IMR-90 (cell line): ENCODE data around the gene CUL7. TPM values are rescaled to one million over a fixed set of nuclear protein-coding genes. Genes with fewer than 3 reads are reported as not detected.

ENCODE experiments used
- ATAC-seq: fragments of 200-7000 bp; cut with Tn5 transposase; 2 replicates; pipeline ENCODE4 v1.9.1; 2020; ENCODE audit warnings: low read depth, mild to moderate bottlenecking, moderate library complexity
- BruUV-seq: library from RNA; stranded (reverse); fragments of 400-500 nt; replicated peaks from 2 replicates; lab custom pipeline; 2021; lab: Mats Ljungman, UMichigan
- CTCF ChIA-PET: fragments of 300-600 bp; formaldehyde crosslinking; extraction: SDS; loops from one replicate; lab custom pipeline; 2021; ENCODE audit warnings: antibody characterized with exemption; lab: Yijun Ruan, JAX
- POLR2A ChIA-PET: fragments of 300-600 bp; sonication (Branson Sonifier 250); formaldehyde crosslinking; loops from one replicate; lab custom pipeline; 2022; ENCODE audit warnings: antibody characterized with exemption; ENCODE audit not compliant: unreplicated experiment; lab: Charles Lee
- DNase-seq: peaks from one replicate; pipeline ENCODE4 v3.0.0; 2013
- H2AFZ ChIP-seq: replicated peaks from 2 replicates; pipeline ENCODE3; 2013; ENCODE audit warnings: low read length, mild to moderate bottlenecking; ENCODE audit not compliant: poor library complexity
- H2AK5ac ChIP-seq: 2 replicates; pipeline ENCODE4 v1.6.1; 2013; ENCODE audit warnings: low read depth, low read length, inconsistent platforms
- H2AK9ac ChIP-seq: replicated peaks from 2 replicates; pipeline ENCODE3; 2013; ENCODE audit warnings: mild to moderate bottlenecking, low read depth, low read length, moderate library complexity; ENCODE audit not compliant: poor library complexity
- H2BK120ac ChIP-seq: 2 replicates; pipeline ENCODE4 v1.6.1; 2013; ENCODE audit warnings: low read depth, low read length, inconsistent platforms
- H2BK15ac ChIP-seq: 3 replicates; pipeline ENCODE4 v1.6.1; 2013; ENCODE audit warnings: low read depth, low read length, inconsistent platforms
- H2BK20ac ChIP-seq: 2 replicates; pipeline ENCODE4 v1.6.1; 2013; ENCODE audit warnings: low read depth, mild to moderate bottlenecking, inconsistent platforms, low read length, moderate library complexity
- H2BK5ac ChIP-seq: 2 replicates; pipeline ENCODE4 v1.6.1; 2013; ENCODE audit warnings: mild to moderate bottlenecking, low read depth, low read length, inconsistent platforms; ENCODE audit not compliant: poor library complexity, severe bottlenecking
- H3K14ac ChIP-seq: replicated peaks from 2 replicates; pipeline ENCODE4 v1.6.1; 2013; ENCODE audit warnings: low read depth, low read length, inconsistent platforms
- H3K18ac ChIP-seq: 2 replicates; pipeline ENCODE4 v1.6.1; 2013; ENCODE audit warnings: low read depth, low read length, control low read depth
- H3K23ac ChIP-seq: 2 replicates; pipeline ENCODE4 v1.6.1; 2013; ENCODE audit warnings: low read depth, low read length, inconsistent platforms
- H3K27ac ChIP-seq: 2 replicates; pipeline ENCODE4 v1.5.1; 2013; ENCODE audit warnings: mild to moderate bottlenecking, control low read depth, low read length; ENCODE audit not compliant: insufficient read depth
- H3K27me3 ChIP-seq: 2 replicates; pipeline ENCODE4 v1.6.1; 2013; ENCODE audit warnings: low read length; ENCODE audit not compliant: control insufficient read depth, insufficient read depth
- H3K36me3 ChIP-seq: 2 replicates; pipeline ENCODE4 v1.6.1; 2013; ENCODE audit warnings: low read length, mixed read lengths; ENCODE audit not compliant: control insufficient read depth, insufficient read depth
- H3K4ac ChIP-seq: 2 replicates; pipeline ENCODE4 v1.6.1; 2013; ENCODE audit warnings: low read depth, low read length, inconsistent platforms
- H3K4me1 ChIP-seq: 2 replicates; pipeline ENCODE4 v1.6.1; 2013; ENCODE audit warnings: low read length, mixed read lengths; ENCODE audit not compliant: control insufficient read depth, insufficient read depth
- H3K4me2 ChIP-seq: 2 replicates; pipeline ENCODE4 v1.6.1; 2013; ENCODE audit warnings: low read depth, mild to moderate bottlenecking, control low read depth, low read length, moderate library complexity
- H3K4me3 ChIP-seq: 2 replicates; pipeline ENCODE4 v1.5.1; 2013; ENCODE audit warnings: low read depth, mild to moderate bottlenecking, control low read depth, low read length, moderate library complexity; ENCODE audit not compliant: insufficient read depth
- H3K56ac ChIP-seq: 2 replicates; pipeline ENCODE4 v1.6.1; 2013; ENCODE audit warnings: low read length, inconsistent platforms; ENCODE audit not compliant: insufficient read depth; ENCODE audit errors: extremely low read depth
- H3K79me1 ChIP-seq, 2 experiments: 2 replicates each; pipeline ENCODE4 v1.6.1; 2013; ENCODE audit warnings: low read length in 2 of 2, inconsistent platforms in 1 of 2, low read depth in 1 of 2
- H3K9ac ChIP-seq: 2 replicates; pipeline ENCODE4 v1.6.1; 2013; ENCODE audit warnings: low read depth, low read length, control low read depth
- H3K9me1 ChIP-seq: 2 replicates; pipeline ENCODE4 v1.6.1; 2013; ENCODE audit warnings: low read length, inconsistent platforms; ENCODE audit not compliant: insufficient read depth
- H3K9me3 ChIP-seq: 2 replicates; pipeline ENCODE4 v1.6.1; 2013; ENCODE audit warnings: low read length; ENCODE audit not compliant: control insufficient read depth, insufficient read depth
- H4K20me1 ChIP-seq: 2 replicates; pipeline ENCODE4 v1.6.1; 2013; ENCODE audit warnings: low read length, inconsistent platforms; ENCODE audit not compliant: insufficient read depth
- H4K5ac ChIP-seq: 2 replicates; pipeline ENCODE4 v1.6.1; 2013; ENCODE audit warnings: mild to moderate bottlenecking, low read depth, low read length, control low read depth
- H4K8ac ChIP-seq, 2 experiments: 2 replicates each; pipeline ENCODE4 v1.6.1; 2013; ENCODE audit warnings: low read depth in 2 of 2, low read length in 2 of 2, control low read depth in 1 of 2, inconsistent platforms in 1 of 2
- H4K91ac ChIP-seq: 2 replicates; pipeline ENCODE4 v1.6.1; 2013; ENCODE audit warnings: low read depth, low read length, inconsistent platforms; ENCODE audit not compliant: insufficient read depth
- CEBPB ChIP-seq: IDR thresholded peaks from 2 replicates; pipeline ENCODE4 v1.6.1; 2012; ENCODE audit warnings: low read depth, low read length, improper control_type of control experiment
- MAZ ChIP-seq: IDR thresholded peaks from 2 replicates; pipeline ENCODE4 v1.6.1; 2012; ENCODE audit warnings: low read depth, mild to moderate bottlenecking, low read length, improper control_type of control experiment, moderate library complexity, borderline replicate concordance
- WGBS, 2 experiments: methylation state at CpG; one replicate each; pipeline versions ENCODE4 v1.1.5 to v1.1.7; 2013; ENCODE audit warnings: missing lambda C conversion rate in 2 of 2; ENCODE audit not compliant: insufficient read length in 1 of 2; ENCODE audit errors: extremely low coverage in 2 of 2; 5-methylcytosine and 5-hydroxymethylcytosine counted together
- dilution Hi-C: fragments of 300-500 bp; cut with HindIII; formaldehyde crosslinking; loops from one replicate; pipeline ENCODE4 v1.14.3; 2018; ENCODE audit warnings: low sequenced_read_pairs; ENCODE audit not compliant: unreplicated experiment
- in situ Hi-C: fragments of 300-500 bp; cut with MboI; formaldehyde crosslinking; loops from 3 replicates; pipeline ENCODE4 v1.14.3; 2019; ENCODE audit warnings: low sequenced_read_pairs, inconsistent platforms, mixed read lengths
- intact Hi-C: fragments of 100-400 bp; cut with micrococcal nuclease; formaldehyde crosslinking; loops from 2 replicates; pipeline ENCODE4 v1.10.0; 2022
- polyA plus RNA-seq, 3 experiments: library from polyadenylated mRNA; depleted of rRNA; stranded (reverse); fragments of >200 nt; gene quantifications; 2 replicates each; pipeline ENCODE4 v1.2.3, GENCODE V29; 2012; ENCODE audit warnings: low replicate concordance in 1 of 3
- total RNA-seq: library from RNA; depleted of rRNA; stranded (reverse); fragments of >200 nt; gene quantifications from 2 replicates; pipeline ENCODE4 v1.2.3, GENCODE V29; 2012

Gene CUL7
- total and polyA plus RNA-seq, 2 of the 4 experiments (the other 2 are of a cell fraction) = 38.0 to 39.3 TPM

DNA sequence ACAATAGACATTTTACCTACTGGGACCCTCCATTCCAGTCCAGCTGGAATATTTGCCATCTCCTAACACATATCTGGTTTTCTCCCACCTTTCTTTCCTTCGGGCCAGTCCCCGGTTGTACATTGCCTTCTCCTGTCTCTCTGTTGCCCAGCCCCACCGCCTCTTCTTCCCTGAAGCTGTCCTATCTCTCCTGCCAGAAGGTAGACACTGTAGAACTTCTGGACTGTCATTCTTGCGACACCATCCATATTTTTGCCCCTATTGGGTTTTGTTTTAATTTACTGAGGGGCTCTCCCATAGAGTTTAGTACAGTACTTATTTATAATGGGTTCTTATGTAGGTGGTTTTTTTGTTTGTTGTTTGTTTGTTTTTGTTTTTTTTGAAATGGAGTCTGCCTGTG is 27.4 kb upstream of the CUL7 start:
- H3K4ac ChIP-seq = no peak overlapping the region
- no peak overlapping the region for H4K91ac ChIP-seq
- no peak overlapping the region for H3K27ac ChIP-seq
- BruUV-seq = no TSS peak
- H3K14ac ChIP-seq = no peak overlapping the region
- no peak overlapping the region for H3K56ac ChIP-seq
- no peak overlapping the region for H2BK15ac ChIP-seq
- dilution Hi-C loops = no loop called here
- intact Hi-C loops = no loop called here
- H4K5ac ChIP-seq = no peak overlapping the region
- no peak overlapping the region for H3K9ac ChIP-seq
- H2BK5ac ChIP-seq = no peak overlapping the region
- H2AK9ac ChIP-seq = no peak overlapping the region
- H2AFZ ChIP-seq = no peak overlapping the region
- H2BK20ac ChIP-seq = no peak overlapping the region
- H3K4me2 ChIP-seq = no peak overlapping the region
- peaks cover 54% of the 10 kb centered on the region for H4K20me1 ChIP-seq
- no peak overlapping the region for H2BK120ac ChIP-seq
- H3K4me3 ChIP-seq = no peak overlapping the region
- CTCF ChIA-PET = no interaction called here
- no peak overlapping the region for H3K23ac ChIP-seq
- TF ChIP-seq MAZ = no peak
- TF ChIP-seq CEBPB = peak; percentile 26; the same call in 1 of the 2 replicates
- no peaks in the 10 kb centered on the region for H3K9me3 ChIP-seq
- H3K36me3 ChIP-seq = no peaks in the 10 kb centered on the region
- peaks cover 37 to 80% of the 10 kb centered on the region in 2 experiments for H3K79me1 ChIP-seq
- H3K9me1 ChIP-seq = peaks cover 7% of the 10 kb centered on the region; the same call in 1 of the 2 replicates
- ATAC-seq (no peak), DNase-seq (no peak)
- no CpG with 5 or more reads among the region's 4 CpGs for WGBS, 2 experiments
- no peak overlapping the region for H3K18ac ChIP-seq
- H3K27me3 ChIP-seq = no peaks in the 10 kb centered on the region
- POLR2A ChIA-PET = no interaction called here
- in situ Hi-C loops = no loop called here
- no peak overlapping the region for H4K8ac ChIP-seq
- H2AK5ac ChIP-seq = no peak overlapping the region
- H3K4me1 ChIP-seq = peaks cover 23% of the 10 kb centered on the region
